NCI-H146 (cell line): Measurements from ENCODE around the gene INF2.

ENCODE experiments used
- DNase-seq: peaks from one replicate; lab custom pipeline; 2025; lab: John Stamatoyannopoulos, UW

INF2 gene

GRCh38 chr14:104676694-104677511 lies 12.5 kb upstream of the INF2 start:
- DNase-seq: no peak

- peak; percentile 89 for DNase-seq
Measured at GRCh38 chr14:104677512-104678332, 11.7 kb upstream of the INF2 start.

DNA sequence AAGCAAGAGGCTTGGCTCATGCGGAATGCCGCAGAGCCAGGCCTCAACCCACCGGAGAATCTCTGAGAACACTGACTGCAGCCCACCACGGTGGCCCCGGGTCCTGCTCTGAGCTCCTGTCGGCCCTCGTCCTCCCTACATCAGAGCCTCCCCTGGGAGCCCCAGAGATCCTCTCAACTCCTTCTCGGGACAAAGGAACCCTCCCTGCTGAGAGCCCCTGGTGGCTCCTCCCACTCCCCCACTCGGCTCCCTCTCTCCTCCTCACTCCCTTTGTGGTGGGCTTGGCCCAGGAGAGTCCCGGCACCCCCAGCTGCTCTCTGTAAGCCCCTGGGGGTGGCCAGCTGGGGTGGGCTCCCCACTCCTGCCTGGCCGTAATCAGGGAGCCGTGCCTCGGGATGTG lies 11.1 kb upstream of the INF2 start:
- DNase-seq: peak; percentile 59

- no peak for DNase-seq
Measured at GRCh38 chr14:104678901-104679705, 10.3 kb upstream of the INF2 start.

DNA sequence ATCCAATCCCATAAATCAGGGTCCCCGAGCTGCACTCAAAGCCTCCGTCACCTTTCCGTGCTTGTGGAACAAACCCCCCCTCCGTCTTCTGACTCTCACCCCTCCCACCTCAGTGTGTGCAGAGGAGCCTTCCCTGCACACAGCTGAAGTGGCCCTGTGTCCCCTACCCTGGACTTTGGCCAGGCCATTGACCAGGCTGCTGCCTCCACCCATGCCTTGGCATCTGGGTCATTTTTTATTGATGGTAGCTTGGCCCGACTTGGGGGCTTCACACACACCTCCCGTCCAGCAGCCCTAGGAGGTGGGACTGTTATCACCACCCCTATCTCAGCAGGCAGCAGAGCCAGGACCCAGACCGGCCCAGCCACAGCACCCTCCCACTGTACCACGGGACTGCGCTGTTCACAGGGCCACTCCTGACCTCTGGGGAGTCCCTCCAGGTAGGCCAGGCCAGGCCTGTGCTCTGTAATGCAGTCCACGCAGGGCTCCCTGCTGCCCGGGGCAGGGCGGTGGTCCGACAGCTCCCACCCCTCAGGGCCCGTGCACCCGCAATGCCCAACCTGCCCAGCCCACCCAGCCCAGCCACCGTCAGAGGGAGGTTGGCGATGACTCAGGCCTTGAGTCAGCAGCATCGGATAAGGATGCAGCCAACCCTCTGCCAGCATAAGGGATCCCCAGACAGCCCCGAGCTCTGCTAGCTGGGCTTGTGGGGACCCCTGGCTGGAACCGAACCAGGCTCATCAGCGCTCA lies 9.2 kb upstream of the INF2 start:
- no peak for DNase-seq

GRCh38 chr14:104680806-104681688 lies 8.4 kb upstream of the INF2 start:
- no peak for DNase-seq

DNA sequence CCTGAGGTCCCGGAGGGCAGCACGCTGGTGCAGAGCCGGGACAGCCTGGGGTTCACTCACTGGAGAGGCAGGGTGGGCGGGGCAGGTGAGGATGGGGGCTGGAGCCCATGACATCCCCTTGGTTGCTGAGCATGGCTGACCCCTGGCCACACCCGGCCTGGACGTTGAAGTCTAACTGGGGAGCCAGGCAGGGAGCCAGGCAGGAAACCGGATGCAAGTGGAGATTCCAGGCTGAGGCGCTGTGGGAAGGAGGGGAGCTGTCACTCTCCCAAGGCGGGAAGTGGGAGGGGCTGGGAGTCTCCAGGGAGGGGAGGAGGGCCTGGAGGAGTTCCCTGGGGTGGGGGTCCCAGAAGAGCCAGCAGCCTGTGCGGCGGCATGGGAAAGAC lies 7.7 kb upstream of the INF2 start:
- DNase-seq: no peak

DNA sequence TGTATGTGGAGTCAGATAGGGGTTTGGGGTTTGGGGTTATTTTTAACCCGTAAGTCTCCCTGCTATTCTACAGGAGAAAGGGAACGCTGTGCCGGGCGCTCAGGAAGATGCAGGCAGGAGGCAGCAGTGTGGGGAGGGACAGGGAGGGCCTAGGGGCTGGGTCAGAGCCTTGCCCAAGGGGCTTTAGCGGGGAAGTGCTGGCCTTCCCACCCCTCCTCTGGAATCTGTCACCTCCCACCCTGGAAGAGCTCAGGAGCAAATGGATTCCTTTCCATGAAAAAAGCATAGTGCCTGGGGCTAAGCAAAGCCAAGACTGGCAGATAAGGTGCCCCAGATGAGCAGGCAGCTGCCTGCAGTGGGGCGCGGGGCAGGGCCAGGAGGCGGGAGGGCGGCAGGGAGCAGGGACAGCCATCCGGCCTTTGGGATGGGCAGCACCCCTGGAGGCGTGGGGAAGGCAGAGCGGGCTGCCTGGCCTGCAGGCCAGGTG lies 7.3 kb upstream of the INF2 start:
- DNase-seq: no peak

- DNase-seq: no peak
Measured at GRCh38 chr14:104683653-104684448, 5.6 kb upstream of the INF2 start.

DNA sequence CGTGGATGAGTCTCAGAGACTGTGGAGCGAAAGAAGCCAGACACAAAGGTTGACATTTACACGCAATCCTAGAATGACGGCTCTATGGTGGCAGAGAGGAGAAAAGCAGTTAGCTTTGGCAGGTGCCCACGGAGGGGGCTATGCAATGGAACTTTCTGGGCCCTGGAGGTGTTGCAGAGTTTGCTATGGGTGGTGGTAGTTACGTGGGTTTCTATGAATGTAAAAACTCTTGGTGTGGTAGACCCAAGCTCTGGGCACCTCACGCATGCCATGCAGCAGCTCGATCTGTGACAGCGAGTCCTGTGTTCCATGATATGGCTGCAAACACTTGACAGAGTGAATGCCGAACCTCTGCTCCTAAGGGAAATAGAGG lies 5.0 kb upstream of the INF2 start:
- no peak for DNase-seq

DNA sequence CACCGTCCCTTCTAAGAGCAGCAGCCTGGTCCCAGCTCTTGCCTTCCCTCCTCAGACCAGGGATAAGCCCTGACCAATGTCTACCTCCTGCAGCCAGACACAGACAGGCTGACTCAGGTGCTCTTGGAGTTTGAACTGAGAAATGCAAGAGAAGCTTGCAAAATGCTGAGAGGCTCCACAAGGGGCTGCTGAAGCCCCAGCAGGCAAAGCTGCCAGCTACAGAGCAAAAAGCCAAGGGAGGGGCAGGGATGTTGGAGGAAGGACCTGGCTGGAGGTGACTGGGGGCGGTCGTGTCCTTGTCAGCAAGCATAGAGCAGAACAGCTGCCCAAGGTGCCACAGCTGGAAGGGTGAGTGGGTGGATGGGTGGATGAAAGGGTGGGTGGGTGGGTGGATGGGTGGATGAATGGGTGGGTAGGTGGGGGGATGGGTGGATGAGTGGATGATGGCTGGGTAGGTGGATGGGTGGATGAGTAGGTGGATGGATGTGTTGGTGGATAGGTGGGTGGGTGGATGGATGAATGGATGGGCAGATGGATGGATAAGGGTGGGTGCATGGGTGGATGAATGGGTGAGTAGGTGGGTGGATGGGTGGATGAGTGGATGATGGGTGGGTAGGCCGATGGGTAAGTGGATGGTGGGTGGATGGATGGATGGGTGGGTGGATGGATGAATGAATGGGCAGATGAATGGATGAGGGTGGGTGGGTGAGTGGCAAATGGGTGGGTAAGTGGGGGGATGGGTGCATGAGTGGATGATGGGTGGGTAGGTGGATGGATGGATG lies 4.0 kb upstream of the INF2 start:
- no peak for DNase-seq

GRCh38 chr14:104685998-104686610 lies 3.3 kb upstream of the INF2 start:
- DNase-seq: no peak

- no peak for DNase-seq
Measured at GRCh38 chr14:104686624-104687517, 2.5 kb upstream of the INF2 start.

DNA sequence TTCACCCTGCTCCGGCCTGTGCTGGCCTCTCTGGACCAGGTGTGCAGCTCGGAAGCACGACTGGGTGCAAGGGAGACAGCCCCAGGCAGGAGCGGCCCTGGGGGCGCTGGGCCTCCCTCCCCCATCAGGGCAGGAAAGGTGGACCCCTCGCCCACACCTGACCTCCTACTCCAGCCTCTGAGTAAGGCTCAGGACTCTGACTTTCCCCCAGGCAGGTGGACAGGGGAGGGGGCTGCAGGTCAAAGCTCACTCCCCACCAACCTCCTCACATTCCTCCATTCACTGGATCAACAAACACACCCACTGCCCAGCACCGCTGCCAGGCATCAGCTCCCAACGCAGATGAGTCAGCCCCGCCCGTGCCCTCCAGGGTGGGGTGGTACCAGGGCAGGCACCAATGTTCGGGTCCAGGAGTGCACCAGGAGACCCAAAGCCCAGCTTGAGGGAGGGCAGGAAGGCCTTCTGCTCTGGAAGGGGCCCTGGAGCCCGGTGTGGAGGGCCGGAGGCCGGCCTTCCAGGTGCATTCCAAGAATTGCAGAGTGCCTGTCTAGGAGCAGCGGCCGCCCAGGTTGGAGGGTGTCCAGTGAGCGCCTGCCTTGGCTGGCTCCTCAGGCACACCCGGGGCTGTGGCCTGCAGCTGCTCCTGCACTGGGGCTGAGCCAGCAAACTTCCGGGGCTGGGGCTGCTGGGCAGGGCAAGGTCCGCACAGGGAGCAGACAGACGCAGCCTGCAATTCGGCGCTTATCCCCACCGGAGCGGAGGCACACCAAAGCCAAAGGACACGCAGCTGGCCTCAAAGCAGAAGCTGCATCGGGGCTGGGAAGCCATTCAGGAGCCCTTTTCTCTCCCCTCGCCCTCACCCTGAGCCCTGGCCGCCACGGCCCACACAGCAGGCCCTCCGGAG lies 1.6 kb upstream of the INF2 start:
- peak; percentile 86 for DNase-seq

- DNase-seq: no peak
Measured at GRCh38 chr14:104688505-104689108, 811 bp upstream of the INF2 start.
